Endothelial cell of umbilical vein (primary cell): Measurements from ENCODE around the gene PLK5. TPM values are rescaled to one million over a fixed set of nuclear protein-coding genes. Genes with fewer than 3 reads are reported as not detected.

Experiments
- BruUV-seq: library from RNA; stranded (reverse); fragments of 400-500 nt; replicated peaks from 2 replicates; lab custom pipeline; 2021; lab: Mats Ljungman, UMichigan
- CTCF ChIA-PET: fragments of 300-600, 350-600 bp; sonication (Branson Sonifier 250); formaldehyde crosslinking; loops from one replicate; lab custom pipeline; 2021; ENCODE audit warnings: antibody characterized with exemption, inconsistent platforms; lab: Charles Lee
- POLR2A ChIA-PET: fragments of 300-600, 350-600 bp; sonication (Branson Sonifier 250); formaldehyde crosslinking; loops from one replicate; lab custom pipeline; 2021; ENCODE audit warnings: antibody characterized with exemption, inconsistent platforms; lab: Charles Lee
- DNase-seq: peaks from one replicate; pipeline ENCODE4 v3.0.0-alpha.2; 2011; ENCODE audit warnings: low read depth, low spot score
- FAIRE-seq: peaks from 2 replicates; lab custom pipeline; 2011; peaks lifted over from hg19 to GRCh38; lab: Jason Lieb, UNC
- H2AFZ ChIP-seq: 2 replicates; pipeline ENCODE4 v1.6.0; 2012; ENCODE audit warnings: low read depth, low read length, control low read depth, inconsistent platforms
- H3K27ac ChIP-seq: 2 replicates; pipeline ENCODE4 v1.5.1; 2011; ENCODE audit warnings: low read depth, mild to moderate bottlenecking, control low read depth, low read length, moderate library complexity; ENCODE audit not compliant: insufficient read depth
- H3K27me3 ChIP-seq, 2 experiments: 2 replicates each; pipeline versions ENCODE4 v1.6.0 to v1.6.1; 2011; ENCODE audit warnings: low read length in 2 of 2, mixed read lengths in 1 of 2; ENCODE audit not compliant: control insufficient read depth in 2 of 2, insufficient read depth in 2 of 2
- H3K36me3 ChIP-seq, 2 experiments: 2 replicates in 1 of 2; 3 replicates in 1 of 2; pipeline ENCODE4 v1.5.1; 2011; ENCODE audit warnings: low read length in 2 of 2, mild to moderate bottlenecking in 1 of 2, moderate library complexity in 1 of 2; ENCODE audit not compliant: control insufficient read depth in 2 of 2, insufficient read depth in 2 of 2; ENCODE audit errors: extremely low read depth in 1 of 2
- H3K4me1 ChIP-seq: 3 replicates; pipeline ENCODE4 v1.5.1; 2011; ENCODE audit warnings: mild to moderate bottlenecking, low read length; ENCODE audit not compliant: control insufficient read depth, insufficient read depth; ENCODE audit errors: extremely low read depth
- H3K4me2 ChIP-seq: 2 replicates; pipeline ENCODE4 v1.6.1; 2011; ENCODE audit warnings: low read length, control low read depth, mixed read lengths; ENCODE audit not compliant: insufficient read depth
- H3K4me3 ChIP-seq, 3 experiments: fragments of 200-600 bp in 1 of 3; sonication (generic), shearing (Covaris generic) in 1 of 3; replicated peaks in 1 of 3; 2 replicates each; pipeline ENCODE4 v1.5.1; 2011 to 2016; ENCODE audit warnings: control low read depth in 3 of 3, low read length in 3 of 3, mild to moderate bottlenecking in 2 of 3, inconsistent platforms in 1 of 3, low read depth in 1 of 3, moderate library complexity in 1 of 3; ENCODE audit not compliant: insufficient read depth in 1 of 3
- H3K79me2 ChIP-seq: 2 replicates; pipeline ENCODE4 v1.6.0; 2012; ENCODE audit warnings: low read length, inconsistent platforms; ENCODE audit not compliant: control insufficient read depth, insufficient read depth
- H3K9ac ChIP-seq: replicated peaks from 2 replicates; pipeline ENCODE3; 2011; ENCODE audit warnings: low read length, control low read depth; ENCODE audit not compliant: insufficient read depth; ENCODE audit errors: extremely low read depth
- H3K9me1 ChIP-seq: replicated peaks from 3 replicates; pipeline ENCODE4 v1.6.0; 2011; ENCODE audit warnings: mild to moderate bottlenecking, low read length; ENCODE audit not compliant: control insufficient read depth, insufficient read depth; ENCODE audit errors: extremely low read depth
- H3K9me3 ChIP-seq: replicated peaks from 2 replicates; pipeline ENCODE4 v1.5.1; 2012; ENCODE audit warnings: low read length, inconsistent platforms; ENCODE audit not compliant: control insufficient read depth, insufficient read depth
- H4K20me1 ChIP-seq: replicated peaks from 2 replicates; pipeline ENCODE3; 2011; ENCODE audit warnings: mild to moderate bottlenecking, low read length; ENCODE audit not compliant: control insufficient read depth, insufficient read depth; ENCODE audit errors: extremely low read depth
- CTCF ChIP-seq, 2 donors: IDR thresholded peaks; 1 replicate in 1 of 2; 2 replicates in 1 of 2; pipeline ENCODE4 v1.5.1; 2011; ENCODE audit warnings: low read length in 2 of 2, mild to moderate bottlenecking in 2 of 2, moderate library complexity in 2 of 2, control low read depth in 1 of 2, inconsistent platforms in 1 of 2, low read depth in 1 of 2; ENCODE audit not compliant: insufficient read depth in 1 of 2; ENCODE audit errors: extremely low read depth in 1 of 2
- EZH2 ChIP-seq: IDR thresholded peaks from 2 replicates; pipeline ENCODE4 v1.6.1; 2012; ENCODE audit warnings: borderline replicate concordance, low read depth, mild to moderate bottlenecking, moderate library complexity, low read length, inconsistent platforms; ENCODE audit not compliant: severe bottlenecking
- FOS ChIP-seq: IDR thresholded peaks from 2 replicates; pipeline ENCODE4 v1.6.1; 2011; ENCODE audit warnings: mild to moderate bottlenecking, low read length, moderate library complexity, borderline replicate concordance; ENCODE audit not compliant: insufficient read depth
- GATA2 ChIP-seq: IDR thresholded peaks from 2 replicates; pipeline ENCODE4 v1.7.0; 2011; ENCODE audit warnings: low read depth, mild to moderate bottlenecking, moderate library complexity, mixed read lengths, low read length; ENCODE audit not compliant: insufficient read length, insufficient read depth
- JUN ChIP-seq: IDR thresholded peaks from 2 replicates; pipeline ENCODE4 v1.6.1; 2011; ENCODE audit warnings: borderline replicate concordance, low read depth; ENCODE audit not compliant: insufficient read length, insufficient read depth
- MAX ChIP-seq: IDR thresholded peaks from 2 replicates; pipeline ENCODE4 v1.6.1; 2011; ENCODE audit not compliant: insufficient read depth, insufficient read length
- MYC ChIP-seq: IDR thresholded peaks from one replicate; pipeline ENCODE4 v1.6.1; 2011; ENCODE audit warnings: mild to moderate bottlenecking, low read depth, low read length
- POLR2A ChIP-seq: IDR thresholded peaks from 2 replicates; pipeline ENCODE4 v1.6.1; 2012; ENCODE audit warnings: low read depth, mild to moderate bottlenecking, control low read depth, low read length
- POLR2AphosphoS5 ChIP-seq: IDR thresholded peaks from 2 replicates; pipeline ENCODE4 v1.6.1; 2012; ENCODE audit warnings: low read depth, mild to moderate bottlenecking, control low read depth, low read length, moderate library complexity; ENCODE audit not compliant: insufficient read depth
- dilution Hi-C: fragments of 300-500 bp; cut with MboI; formaldehyde crosslinking; loops from one replicate; pipeline ENCODE4 v1.15.0; 2019; ENCODE audit warnings: low sequenced_read_pairs; ENCODE audit not compliant: extremely low pct_ligation_motif_present
- intact Hi-C: fragments of 100-400 bp; cut with micrococcal nuclease; formaldehyde crosslinking; loops from one replicate; pipeline ENCODE4 v1.10.0; 2022
- polyA plus RNA-seq, 4 experiments: library from polyadenylated mRNA; depleted of rRNA in 3 of 4; stranded (reverse) in 3 of 4; unstranded in 1 of 4; fragments of >200 nt; gene quantifications; 2 replicates each; pipeline versions ENCODE4 v1.2.1 to v1.2.3, GENCODE V29; 2011 to 2012; ENCODE audit warnings: missing spikeins in 1 of 4
- total RNA-seq: library from RNA; stranded (reverse); gene quantifications from 2 replicates; pipeline ENCODE4 v1.2.3, GENCODE V29; 2021

The PLK5 gene
- total and polyA plus RNA-seq, 2 donors (not counting 3 experiments of a cell fraction or from before 2014, with no cell fraction given) = not detected

- no peaks in the 10 kb centered on the region for H3K9me3 ChIP-seq
- no peak overlapping the region for H3K27ac ChIP-seq
- H3K4me1 ChIP-seq = no peaks in the 10 kb centered on the region
- ChIA-PET POLR2A (no interaction called here), CTCF (no interaction called here)
- no peak overlapping the region for H3K4me3 ChIP-seq
- no peak overlapping the region for H3K9ac ChIP-seq
- intact Hi-C loops = no loop called here
- peaks cover 10 to 36% of the 10 kb centered on the region in 2 experiments for H3K36me3 ChIP-seq
- no peak overlapping the region for H2AFZ ChIP-seq
- FAIRE-seq (no peak), DNase-seq (no peak)
- BruUV-seq = TSS peak; percentile 18
- no peaks in the 10 kb centered on the region for H4K20me1 ChIP-seq
- no peaks in the 10 kb centered on the region for H3K9me1 ChIP-seq
- dilution Hi-C loops = no loop called here
- H3K27me3 ChIP-seq = no peaks in the 10 kb centered on the region
- no peaks in the 10 kb centered on the region for H3K79me2 ChIP-seq
- H3K4me2 ChIP-seq = no peak overlapping the region
- TF ChIP-seq FOS (no peak), POLR2AphosphoS5 (no peak), MYC (no peak), GATA2 (no peak), JUN (no peak), POLR2A (no peak), CTCF (IDR thresholded peaks at IDR 0.05; ENCODE audit: extremely low read depth in 1 of 2, insufficient read depth in 1 of 2, low read depth in 1 of 2, low read length in 2 of 2) (no peak), EZH2 (no peak), MAX (no peak)
Measured at GRCh38 chr19:1576242-1577089, 52.6 kb downstream of the PLK5 start.
